ENCODE data around the gene ACTR5.
"Not testable (repeated sequence)": the region's sequence is repeated elsewhere in the genome, so short reads cannot be mapped to it uniquely, and the experiment has no call there.

ACTR5 gene

DNA sequence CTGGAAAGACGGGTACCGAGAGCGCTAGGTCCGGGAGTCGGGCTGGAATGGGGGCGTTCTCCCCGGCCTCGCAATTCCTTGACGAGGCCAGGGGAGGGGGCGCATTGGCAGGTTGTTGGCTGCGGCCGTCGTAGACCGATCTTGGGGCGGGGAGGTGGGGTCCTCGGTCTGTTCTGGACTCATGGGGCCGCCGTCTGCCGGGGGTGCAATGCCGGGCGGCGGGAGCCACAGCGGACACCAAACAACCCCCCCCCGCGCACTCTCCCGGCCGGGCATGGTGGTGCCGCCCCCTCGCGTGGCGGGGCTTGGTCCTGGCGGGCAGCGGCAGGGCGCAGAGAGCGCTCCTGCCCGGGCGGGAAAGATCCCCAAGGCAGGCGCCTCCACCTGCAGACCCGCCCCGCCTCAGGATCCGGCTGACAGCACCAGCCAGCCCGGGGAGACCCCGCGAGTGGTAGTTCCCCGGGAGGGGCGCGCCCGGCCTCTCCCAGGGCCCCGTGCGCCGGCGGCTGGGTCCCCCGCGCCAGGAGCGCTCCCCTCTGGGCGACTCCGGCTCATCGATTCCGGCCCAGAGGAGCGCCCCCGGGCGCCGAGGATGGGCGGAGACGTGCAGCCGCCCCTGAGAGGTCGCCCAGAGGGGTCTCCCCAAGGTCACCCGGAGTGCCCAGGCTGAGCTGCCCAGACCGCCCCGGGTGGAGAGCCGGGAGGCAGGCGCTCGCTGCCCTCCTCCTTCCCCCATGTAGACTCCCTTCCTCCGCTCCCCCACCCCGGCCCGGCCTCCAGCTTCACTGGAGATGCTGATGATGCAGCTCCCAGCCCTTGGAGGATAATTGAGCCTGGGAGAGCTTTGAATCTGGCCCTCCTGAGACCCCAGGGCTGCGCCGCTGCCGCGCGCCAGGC, 57.9 kb downstream of the ACTR5 start:
- DNase-seq, result peak; percentile 34

DNA sequence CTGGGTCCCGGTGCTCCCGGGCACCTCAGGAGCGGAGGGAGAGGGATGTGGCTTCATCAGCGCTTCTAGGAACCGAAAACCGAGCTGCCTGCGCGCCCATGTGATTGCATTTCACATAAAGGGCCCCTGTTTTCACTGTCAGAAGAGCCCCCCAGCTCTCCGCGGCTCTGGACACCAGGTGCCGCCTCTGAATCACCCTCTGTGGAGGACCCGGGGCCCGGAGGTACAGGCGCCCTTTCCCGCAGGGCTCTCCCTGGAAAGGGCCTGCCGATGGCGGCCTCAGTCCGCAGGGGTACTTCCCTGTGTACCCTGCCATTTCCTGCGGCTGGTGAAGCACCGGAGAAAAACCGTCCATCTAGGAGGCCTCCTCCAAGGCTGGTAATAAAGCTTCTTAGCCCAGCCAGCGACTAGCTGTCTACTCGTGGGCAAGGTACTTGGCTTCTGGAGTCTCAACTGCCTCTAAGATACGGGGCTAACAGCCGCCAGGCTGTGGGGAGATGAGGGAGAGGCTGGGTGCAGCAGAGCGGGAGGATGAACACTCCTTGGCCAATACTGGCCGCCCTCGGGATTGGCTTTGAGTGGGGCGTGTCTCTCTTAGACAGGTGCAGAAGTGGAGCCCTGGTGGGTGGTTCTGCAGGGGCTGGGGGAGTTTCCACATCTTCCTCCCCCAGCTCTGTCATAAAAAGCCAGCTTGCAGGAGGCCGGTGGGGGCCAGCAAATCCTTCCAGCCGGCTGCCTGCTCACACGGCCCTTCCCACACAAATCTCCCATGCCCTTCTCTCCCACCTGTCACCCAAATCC, 58.8 kb downstream of the ACTR5 start:
- DNase-seq, result peak; percentile 32

GRCh38 chr20:38809942-38810341, 61.7 kb downstream of the ACTR5 start:
- DNase-seq, result no peak

DNA sequence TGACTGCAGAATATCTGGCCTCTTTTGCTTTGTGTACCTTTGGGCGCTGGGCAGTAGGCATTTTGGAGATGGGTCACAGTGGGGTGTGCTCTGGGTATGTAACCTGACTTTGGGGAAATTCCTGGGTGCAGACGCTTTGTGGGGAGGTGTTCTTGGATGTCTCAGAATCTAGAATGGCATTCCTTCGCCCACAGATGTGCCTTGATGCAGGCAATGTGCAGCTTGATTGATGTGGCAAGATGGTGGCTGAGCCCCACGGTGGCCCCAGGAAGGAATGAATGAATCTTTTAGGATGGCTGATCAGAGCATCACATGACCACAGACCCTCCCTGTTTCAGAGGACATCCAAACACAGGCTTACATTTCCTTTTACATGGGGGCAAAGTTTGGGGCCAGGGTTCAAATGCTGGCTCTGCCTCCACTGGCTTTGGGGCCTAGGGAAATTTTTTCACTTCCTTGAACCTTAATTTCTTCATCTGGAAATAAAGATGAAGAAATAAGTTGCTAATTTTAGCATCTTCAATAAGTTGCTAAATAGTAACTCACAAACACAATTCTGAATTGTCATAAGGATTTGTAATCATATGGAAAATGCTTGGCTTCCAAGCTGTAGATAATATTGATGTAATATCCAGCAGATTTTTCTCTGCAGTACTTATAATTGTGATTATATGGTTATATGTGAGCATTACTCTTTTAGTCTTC, 62.8 kb downstream of the ACTR5 start:
- DNase-seq, result no peak

DNA sequence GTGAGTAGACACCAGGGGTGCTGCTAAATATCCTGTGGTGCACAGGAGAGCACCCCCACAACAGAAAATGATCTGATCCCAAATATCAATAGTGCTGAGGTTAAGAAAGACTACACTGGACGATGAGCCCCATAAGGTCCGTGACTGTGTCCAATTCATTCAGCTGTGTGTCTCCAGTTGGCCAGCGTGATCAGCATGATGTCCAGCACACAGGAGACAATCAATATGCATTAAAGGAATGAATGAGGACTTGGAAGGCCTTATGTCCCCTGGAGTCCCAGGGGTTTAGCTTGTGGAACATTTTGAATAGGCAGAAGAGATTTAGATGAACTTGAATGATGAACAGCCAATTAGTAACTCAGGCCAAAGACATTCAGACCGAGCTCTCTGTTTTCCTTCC, 63.5 kb downstream of the ACTR5 start:
- no peak for DNase-seq

DNA sequence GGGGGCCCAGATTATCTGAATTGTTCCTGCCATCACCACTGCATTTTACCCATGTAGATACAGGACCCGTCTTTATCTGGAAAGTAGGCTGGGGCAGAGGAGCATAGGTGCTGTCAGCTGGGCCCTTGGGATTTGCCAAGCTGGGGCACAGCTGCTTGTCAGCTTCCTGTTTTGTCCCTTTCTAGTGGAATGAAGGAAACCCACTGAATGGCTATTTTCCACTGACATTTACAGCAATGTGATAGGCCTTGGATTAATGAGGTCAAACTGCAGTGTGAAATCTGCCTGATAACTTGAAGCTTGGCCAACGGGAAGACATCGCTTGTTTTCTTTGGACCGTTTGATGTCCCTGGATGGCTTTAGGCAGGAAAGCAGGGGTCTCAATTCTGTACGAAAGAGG, 63.9 kb downstream of the ACTR5 start:
- DNase-seq, result no peak

- DNase-seq, result no peak
Observed at GRCh38 chr20:38812709-38813573, 64.7 kb downstream of the ACTR5 start.

- DNase-seq, result not testable (repeated sequence)
Observed at GRCh38 chr20:38813574-38813962, 65.3 kb downstream of the ACTR5 start.

- DNase-seq, result no peak
Observed at GRCh38 chr20:38815446-38815845, 67.2 kb downstream of the ACTR5 start.

DNA sequence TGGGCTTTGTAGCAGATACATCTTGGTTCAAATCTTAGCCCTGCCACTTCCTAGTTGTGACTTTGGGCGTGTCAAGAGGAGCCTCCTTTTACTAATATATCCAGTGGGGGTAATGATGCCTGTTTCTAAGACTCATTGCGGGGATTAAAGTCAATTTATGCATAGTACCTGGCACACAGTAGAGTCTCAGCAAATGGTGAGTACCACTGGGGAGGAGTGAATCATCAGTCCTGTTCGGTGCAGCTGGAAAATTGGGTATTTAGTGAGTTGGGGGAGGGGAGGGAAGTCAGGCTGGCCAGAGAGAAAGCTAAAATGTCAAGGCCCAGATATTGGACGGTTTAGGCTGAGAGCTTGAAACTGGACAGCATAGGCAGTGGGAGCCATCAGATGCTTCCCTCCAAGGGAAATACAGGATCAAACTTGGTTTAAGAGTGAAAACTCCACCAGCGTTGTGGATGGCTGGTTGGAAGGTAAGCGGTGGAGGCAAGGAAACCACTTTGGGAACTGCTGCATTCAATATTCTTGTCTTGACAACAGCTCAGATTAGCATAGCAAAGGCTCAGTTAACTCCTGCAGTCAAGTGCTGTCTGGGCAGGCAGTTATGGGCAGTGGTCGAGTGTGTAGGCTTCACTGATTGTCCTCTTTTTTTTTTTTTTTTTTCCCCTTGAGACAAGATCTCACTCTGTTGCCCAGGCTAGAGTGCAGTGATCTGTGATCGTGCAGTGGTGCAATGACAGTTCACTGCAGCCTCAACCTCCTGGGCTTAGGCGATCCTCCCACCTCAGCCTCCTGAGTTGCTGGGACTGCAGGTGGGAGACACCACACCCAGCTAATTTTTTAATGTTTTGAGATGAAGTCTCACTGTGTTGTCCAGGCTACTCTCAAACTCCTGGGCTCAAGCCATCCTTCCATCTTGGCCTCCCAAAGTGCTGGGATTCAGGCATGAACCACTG, 70.1 kb downstream of the ACTR5 start:
- no peak for DNase-seq

Measured in activated CD4-positive, alpha-beta T cell treated with anti-CD3 and anti-CD28 coated beads, Interleukin-2, amount 50 U/mL, for 1 hour (primary cell).